ENCODE results near the gene TNFAIP6.
"Not testable (repeated sequence)": the region's sequence is repeated elsewhere in the genome, so short reads cannot be mapped to it uniquely, and the experiment has no call there.

Gene TNFAIP6

GRCh38 chr2:151417650-151418049 lies 60.3 kb downstream of the TNFAIP6 start:
- DNase-seq (ENCODE audit: insufficient read length, low spot score) (no peak), FAIRE-seq (no peak)
- no peak for TF ChIP-seq CTCF (IDR thresholded peaks at IDR 0.05; ENCODE audit: insufficient read depth, missing control alignments)

GRCh38 chr2:151421681-151422080 lies 64.3 kb downstream of the TNFAIP6 start:
- FAIRE-seq; DNase-seq (ENCODE audit: insufficient read length, low spot score): not testable (repeated sequence)

GRCh38 chr2:151422917-151423439 lies 65.6 kb downstream of the TNFAIP6 start:
- no peak for TF ChIP-seq CTCF (IDR thresholded peaks at IDR 0.05; ENCODE audit: insufficient read depth, missing control alignments)
- no peak for FAIRE-seq
- no peak for DNase-seq (ENCODE audit: insufficient read length, low spot score)

GRCh38 chr2:151423760-151424159 lies 66.4 kb downstream of the TNFAIP6 start:
- FAIRE-seq (no peak), DNase-seq (ENCODE audit: insufficient read length, low spot score) (no peak)
- no peak for TF ChIP-seq CTCF (IDR thresholded peaks at IDR 0.05; ENCODE audit: insufficient read depth, missing control alignments)
